Astrocyte of the cerebellum (primary cell): ENCODE results near the gene WDHD1.
"Not testable (repeated sequence)": the region's sequence is repeated elsewhere in the genome, so short reads cannot be mapped to it uniquely, and the experiment has no call there.

Experiments used
- DNase-seq: peaks from one replicate; pipeline ENCODE4 v3.0.0-alpha.2; 2011; ENCODE audit warnings: low read depth
- H3K4me3 ChIP-seq: 2 replicates; pipeline ENCODE4 v1.5.1; 2011; ENCODE audit warnings: mild to moderate bottlenecking, low read depth, low read length, moderate library complexity
- CTCF ChIP-seq: IDR thresholded peaks from 2 replicates; pipeline ENCODE4 v1.5.1; 2012; ENCODE audit warnings: low read length, low read depth, moderate library complexity, mild to moderate bottlenecking; ENCODE audit errors: missing control alignments
- in situ Hi-C: cut with HindIII; loops from 2 replicates; pipeline ENCODE4 v1.10.0; 2017; ENCODE audit warnings: low sequenced_read_pairs

The WDHD1 gene

GRCh38 chr14:54931598-54932340 lies 95.1 kb downstream of the WDHD1 start:
- in situ Hi-C loops = no loop called here
- TF ChIP-seq CTCF = no peak
- no peak for DNase-seq

GRCh38 chr14:54931101-54931500 lies 95.8 kb downstream of the WDHD1 start:
- H3K4me3 ChIP-seq = no peak overlapping the region
- no peak for TF ChIP-seq CTCF
- DNase-seq = no peak
- in situ Hi-C loops = no loop called here

More at GRCh38 chr14:54931598-54932340, 95.1 kb downstream of the WDHD1 start:
- H3K4me3 ChIP-seq = no peak overlapping the region

GRCh38 chr14:54929556-54929955 lies 97.3 kb downstream of the WDHD1 start:
- DNase-seq = no peak
- in situ Hi-C loops = loop anchor here (10.0 kb wide), 1 partner anchor 55 kb away; no protein-coding TSS in a partner anchor
- H3K4me3 ChIP-seq = no peak overlapping the region
- no peak for TF ChIP-seq CTCF

GRCh38 chr14:54928216-54928615 lies 98.7 kb downstream of the WDHD1 start:
- no peak overlapping the region for H3K4me3 ChIP-seq
- in situ Hi-C loops = loop anchor here (10.0 kb wide), 1 partner anchor 57 kb away; no protein-coding TSS in a partner anchor
- DNase-seq = no peak
- no peak for TF ChIP-seq CTCF

- no peak for DNase-seq
- TF ChIP-seq CTCF = no peak
- in situ Hi-C loops = loop anchor here (10.0 kb wide), 1 partner anchor 57 kb away; no protein-coding TSS in a partner anchor
- no peak overlapping the region for H3K4me3 ChIP-seq
Measured at GRCh38 chr14:54927551-54927950, 99.3 kb downstream of the WDHD1 start.

- not testable (repeated sequence) for H3K4me3 ChIP-seq, DNase-seq
- in situ Hi-C loops = loop anchor here (10.0 kb wide), 1 partner anchor 58 kb away; no protein-coding TSS in a partner anchor
Measured at GRCh38 chr14:54926570-54926969, 100.3 kb downstream of the WDHD1 start.

GRCh38 chr14:54922598-54922997 lies 104.3 kb downstream of the WDHD1 start:
- TF ChIP-seq CTCF = no peak
- in situ Hi-C loops = loop anchor here (10.0 kb wide), 1 partner anchor 62 kb away; no protein-coding TSS in a partner anchor
- DNase-seq = no peak
- H3K4me3 ChIP-seq = no peak overlapping the region
